Measurements from ENCODE around the gene NPTX1.

GRCh38 chr17:80437532-80437931 is 38.9 kb downstream of the NPTX1 start:
- TF ChIP-seq CTCF (IDR thresholded peaks at IDR 0.05; ENCODE audit: low read depth, low read length, poor library complexity, severe bottlenecking) = no peak
- no peak for TF ChIP-seq EZH2phosphoT487 (IDR thresholded peaks at IDR 0.05; ENCODE audit: borderline replicate concordance, low read length)

Measured in DOHH2 (cell line).